ENCODE data around the gene MORN3.
"Not testable (repeated sequence)": the region's sequence is repeated elsewhere in the genome, so short reads cannot be mapped to it uniquely, and the experiment has no call there.

DNA sequence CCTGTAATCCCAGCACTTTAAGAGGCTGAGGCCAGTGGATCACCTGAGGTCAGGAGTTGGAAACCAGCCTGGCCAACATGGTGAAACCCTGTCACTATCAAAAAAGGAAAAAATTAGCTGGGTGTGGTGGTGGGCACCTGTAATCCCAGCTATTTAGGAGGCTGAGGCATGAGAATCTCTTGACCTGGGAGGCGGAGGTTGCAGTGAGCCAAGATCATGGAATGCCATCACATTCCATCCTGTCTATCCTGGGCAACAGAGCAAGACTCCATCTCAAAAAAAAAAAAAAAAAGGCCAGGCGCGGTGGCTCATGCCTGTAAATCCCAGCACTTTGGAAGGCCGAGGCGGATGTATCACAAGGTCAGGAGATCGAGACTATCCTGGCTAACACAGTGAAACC is 28.4 kb upstream of the MORN3 start:
- TF ChIP-seq, protein P1, sequence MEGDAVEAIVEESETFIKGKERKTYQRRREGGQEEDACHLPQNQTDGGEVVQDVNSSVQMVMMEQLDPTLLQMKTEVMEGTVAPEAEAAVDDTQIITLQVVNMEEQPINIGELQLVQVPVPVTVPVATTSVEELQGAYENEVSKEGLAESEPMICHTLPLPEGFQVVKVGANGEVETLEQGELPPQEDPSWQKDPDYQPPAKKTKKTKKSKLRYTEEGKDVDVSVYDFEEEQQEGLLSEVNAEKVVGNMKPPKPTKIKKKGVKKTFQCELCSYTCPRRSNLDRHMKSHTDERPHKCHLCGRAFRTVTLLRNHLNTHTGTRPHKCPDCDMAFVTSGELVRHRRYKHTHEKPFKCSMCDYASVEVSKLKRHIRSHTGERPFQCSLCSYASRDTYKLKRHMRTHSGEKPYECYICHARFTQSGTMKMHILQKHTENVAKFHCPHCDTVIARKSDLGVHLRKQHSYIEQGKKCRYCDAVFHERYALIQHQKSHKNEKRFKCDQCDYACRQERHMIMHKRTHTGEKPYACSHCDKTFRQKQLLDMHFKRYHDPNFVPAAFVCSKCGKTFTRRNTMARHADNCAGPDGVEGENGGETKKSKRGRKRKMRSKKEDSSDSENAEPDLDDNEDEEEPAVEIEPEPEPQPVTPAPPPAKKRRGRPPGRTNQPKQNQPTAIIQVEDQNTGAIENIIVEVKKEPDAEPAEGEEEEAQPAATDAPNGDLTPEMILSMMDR (IDR thresholded peaks at IDR 0.05; ENCODE audit: low read length), result not testable (repeated sequence)
- not testable (repeated sequence) for TF ChIP-seq EZH2 (optimal IDR thresholded peaks at IDR 0.05; ENCODE audit: low read depth, low read length)
